SK-N-MC (cell line): ENCODE results near the gene DSCAM.
"Not testable (repeated sequence)": the region's sequence is repeated elsewhere in the genome, so short reads cannot be mapped to it uniquely, and the experiment has no call there.

Source experiments
- DNase-seq: peaks from one replicate; pipeline ENCODE4 v3.0.0-alpha.2; 2011; ENCODE audit warnings: low read depth, low spot score
- H3K27ac ChIP-seq: fragments of 200-600 bp; sonication (generic); 2 replicates; pipeline ENCODE4 v1.5.1; 2016; ENCODE audit warnings: mixed run types
- H3K36me3 ChIP-seq: fragments of 200-600 bp; sonication (generic); 2 replicates; pipeline ENCODE4 v1.6.1; 2017; ENCODE audit warnings: antibody characterized with exemption, low read length, mixed read lengths; ENCODE audit not compliant: insufficient read depth
- H3K4me3 ChIP-seq: fragments of 200-600 bp; sonication (generic); 2 replicates; pipeline ENCODE4 v1.5.1; 2016
- H3K9ac ChIP-seq: fragments of 200-600 bp; sonication (generic); 2 replicates; pipeline ENCODE4 v1.8.0; 2017; ENCODE audit warnings: mixed run types, mixed read lengths; ENCODE audit not compliant: insufficient read length
- H3K9me3 ChIP-seq: fragments of 200-600 bp; sonication (generic); 2 replicates; pipeline ENCODE4 v1.6.1; 2017; ENCODE audit warnings: low read depth, mild to moderate bottlenecking, antibody characterized with exemption, low read length, moderate library complexity, mixed read lengths
- EZH2 ChIP-seq: fragments of 200-600 bp; sonication (generic); IDR thresholded peaks from one replicate; pipeline ENCODE4 v1.6.1; 2017; ENCODE audit warnings: antibody characterized with exemption
- FOXP2 ChIP-seq: optimal IDR thresholded peaks from 2 replicates; pipeline ENCODE3; 2011; ENCODE audit warnings: mild to moderate bottlenecking, moderate library complexity; ENCODE audit not compliant: insufficient read depth; ENCODE audit errors: extremely low read length, control extremely low read depth
- POLR2AphosphoS5 ChIP-seq: IDR thresholded peaks from 2 replicates; pipeline ENCODE4 v1.6.1; 2012; ENCODE audit warnings: mild to moderate bottlenecking, low read depth, low read length, borderline replicate concordance

The DSCAM gene

DNA sequence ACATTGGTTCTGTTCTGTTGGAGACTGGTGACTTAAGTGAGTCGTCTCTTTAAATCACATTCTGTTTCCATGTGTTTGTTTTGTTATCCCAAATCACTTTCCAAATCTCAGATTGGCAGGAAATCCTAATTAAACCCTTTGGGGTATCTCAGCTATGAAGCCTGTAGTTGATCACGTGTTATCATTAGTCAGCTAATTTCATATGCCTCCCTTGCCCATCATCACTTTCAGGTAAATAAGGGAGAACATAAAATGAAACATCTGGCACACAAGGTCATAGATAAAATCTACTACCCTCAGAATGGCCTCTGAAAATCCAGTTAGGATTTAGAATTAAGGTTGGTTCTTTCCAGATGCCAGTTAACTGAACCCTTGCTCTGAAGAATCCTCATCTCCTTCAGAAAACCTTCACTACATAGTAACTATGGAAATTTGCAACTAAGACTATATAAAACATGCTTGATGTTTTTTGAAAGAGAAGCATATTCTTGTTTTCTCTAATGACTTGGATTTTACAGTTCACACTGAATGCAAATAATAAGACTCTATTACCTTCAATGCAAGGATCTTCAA lies 401.5 kb downstream of the DSCAM start:
- H3K36me3 ChIP-seq, result no peaks in the 10 kb centered on the region
- H3K9ac ChIP-seq, result no peak overlapping the region
- TF ChIP-seq POLR2AphosphoS5 (no peak), FOXP2 (no peak), EZH2 (no peak)
- H3K9me3 ChIP-seq, result no peaks in the 10 kb centered on the region
- H3K4me3 ChIP-seq, result no peak overlapping the region
- no peak overlapping the region for H3K27ac ChIP-seq
- no peak for DNase-seq

DNA sequence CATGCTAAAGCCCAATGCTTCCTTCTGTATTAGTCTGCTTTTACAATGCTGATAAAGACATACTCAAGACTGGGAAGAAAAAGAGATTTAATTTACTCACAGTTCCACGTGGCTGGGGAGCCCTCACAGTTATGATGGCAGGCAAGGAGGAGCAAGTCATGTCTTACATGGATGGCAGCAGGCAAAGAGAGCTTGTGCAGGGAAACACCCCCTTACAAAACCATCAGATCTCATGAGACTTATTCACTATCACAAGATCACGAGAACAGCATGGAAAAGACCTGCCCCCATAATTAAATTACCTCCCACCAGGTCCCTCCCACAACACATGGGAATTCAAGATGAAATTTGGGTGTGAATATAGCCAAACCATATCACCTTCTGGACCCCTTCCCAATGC lies 407.4 kb downstream of the DSCAM start:
- not testable (repeated sequence) for H3K4me3 ChIP-seq, DNase-seq, H3K36me3 ChIP-seq, H3K9ac ChIP-seq, H3K27ac ChIP-seq, H3K9me3 ChIP-seq

DNA sequence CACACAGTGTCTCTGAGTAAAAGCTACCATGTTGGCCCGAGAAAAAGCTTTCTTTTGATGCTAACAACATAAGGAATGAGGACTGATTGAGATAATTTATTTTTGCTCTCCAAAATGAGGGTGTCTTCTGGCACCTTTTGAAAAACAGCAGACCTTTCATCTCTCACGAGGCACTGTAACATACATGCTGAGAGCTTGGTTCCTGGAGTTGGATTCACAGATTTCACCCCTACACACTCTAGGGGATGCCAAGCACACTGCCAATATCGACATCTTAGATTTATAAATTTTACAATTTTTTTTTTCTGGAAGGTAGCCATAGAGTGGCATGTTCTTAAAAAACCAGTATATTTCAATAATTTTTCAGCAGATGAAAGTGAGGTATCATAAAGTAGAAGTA lies 408.3 kb downstream of the DSCAM start:
- DNase-seq, result no peak
- Histone ChIP-seq H3K4me3 (no peak overlapping the region), H3K9ac (no peak overlapping the region), H3K27ac (no peak overlapping the region), H3K9me3 (no peaks in the 10 kb centered on the region), H3K36me3 (no peaks in the 10 kb centered on the region)
- TF ChIP-seq EZH2 (no peak), POLR2AphosphoS5 (no peak), FOXP2 (no peak)

DNA sequence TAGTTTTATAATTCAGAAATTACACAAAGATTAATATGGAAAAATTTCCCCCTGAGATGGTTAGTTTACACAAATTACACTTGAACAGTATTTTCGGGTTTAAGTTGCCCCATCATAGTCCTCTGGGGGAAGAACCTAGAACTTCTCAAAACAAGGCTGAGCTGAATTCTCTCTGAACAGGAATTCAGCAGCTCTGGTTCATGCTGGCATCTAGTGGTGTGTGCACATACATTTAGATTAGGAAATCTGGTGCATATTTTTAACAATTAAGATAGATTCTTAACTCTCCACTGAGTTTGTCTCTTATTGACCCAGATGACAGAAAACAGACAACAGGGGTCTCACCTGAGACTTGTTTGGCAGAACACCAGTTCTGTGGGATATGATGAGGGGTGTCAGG lies 410.7 kb downstream of the DSCAM start:
- TF ChIP-seq POLR2AphosphoS5 (no peak), EZH2 (no peak), FOXP2 (no peak)
- no peak overlapping the region for H3K27ac ChIP-seq
- no peak for DNase-seq
- no peak overlapping the region for H3K4me3 ChIP-seq
- H3K9ac ChIP-seq, result no peak overlapping the region
- no peaks in the 10 kb centered on the region for H3K36me3 ChIP-seq
- no peaks in the 10 kb centered on the region for H3K9me3 ChIP-seq

DNA sequence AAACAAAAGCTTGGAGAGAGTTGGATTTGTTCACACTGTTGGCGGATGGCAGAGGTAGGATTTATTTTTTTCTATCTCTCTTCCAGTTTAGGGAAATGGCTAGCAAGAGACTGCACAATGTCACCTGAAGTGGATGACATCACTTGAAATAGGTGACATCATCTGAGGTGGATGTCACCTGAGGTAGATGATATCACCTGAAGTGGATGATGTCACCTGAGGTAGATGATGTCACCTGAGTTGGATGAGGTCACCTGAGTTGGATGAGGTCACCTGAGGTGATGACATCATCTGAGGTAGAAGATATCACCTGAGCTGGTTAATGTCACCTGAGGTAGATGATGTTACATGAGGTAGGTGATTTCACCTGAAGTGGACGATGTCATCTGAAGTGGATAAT lies 413.4 kb downstream of the DSCAM start:
- Histone ChIP-seq H3K4me3 (no peak overlapping the region), H3K36me3 (no peaks in the 10 kb centered on the region), H3K27ac (no peak overlapping the region), H3K9ac (no peak overlapping the region), H3K9me3 (no peaks in the 10 kb centered on the region)
- TF ChIP-seq POLR2AphosphoS5 (no peak), EZH2 (no peak), FOXP2 (no peak)
- DNase-seq, result no peak

DNA sequence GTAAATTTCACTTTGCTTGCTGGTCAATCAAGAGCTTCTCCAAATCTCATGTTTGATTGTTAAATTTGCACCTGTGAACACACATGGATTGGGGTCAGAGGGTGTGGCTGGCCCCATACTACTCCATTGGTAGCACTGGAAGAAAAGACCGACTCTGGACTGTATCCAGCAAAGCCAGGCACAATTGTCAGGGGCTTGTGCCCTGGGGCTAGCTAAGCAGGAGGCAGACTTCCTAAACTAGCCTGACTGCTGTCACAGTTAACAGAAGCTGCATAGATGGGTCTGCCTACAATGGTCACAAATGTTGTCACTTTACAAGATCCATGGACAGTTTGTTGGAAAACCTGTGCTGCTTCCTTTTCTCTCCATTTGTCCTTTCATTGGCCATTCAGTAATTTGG lies 421.0 kb downstream of the DSCAM start:
- H3K27ac ChIP-seq, result no peak overlapping the region
- no peak for DNase-seq
- no peak overlapping the region for H3K9ac ChIP-seq
- no peak for TF ChIP-seq POLR2AphosphoS5
- TF ChIP-seq EZH2, result no peak
- no peak for TF ChIP-seq FOXP2
- H3K4me3 ChIP-seq, result no peak overlapping the region
- H3K9me3 ChIP-seq, result no peaks in the 10 kb centered on the region
- H3K36me3 ChIP-seq, result no peaks in the 10 kb centered on the region

DNA sequence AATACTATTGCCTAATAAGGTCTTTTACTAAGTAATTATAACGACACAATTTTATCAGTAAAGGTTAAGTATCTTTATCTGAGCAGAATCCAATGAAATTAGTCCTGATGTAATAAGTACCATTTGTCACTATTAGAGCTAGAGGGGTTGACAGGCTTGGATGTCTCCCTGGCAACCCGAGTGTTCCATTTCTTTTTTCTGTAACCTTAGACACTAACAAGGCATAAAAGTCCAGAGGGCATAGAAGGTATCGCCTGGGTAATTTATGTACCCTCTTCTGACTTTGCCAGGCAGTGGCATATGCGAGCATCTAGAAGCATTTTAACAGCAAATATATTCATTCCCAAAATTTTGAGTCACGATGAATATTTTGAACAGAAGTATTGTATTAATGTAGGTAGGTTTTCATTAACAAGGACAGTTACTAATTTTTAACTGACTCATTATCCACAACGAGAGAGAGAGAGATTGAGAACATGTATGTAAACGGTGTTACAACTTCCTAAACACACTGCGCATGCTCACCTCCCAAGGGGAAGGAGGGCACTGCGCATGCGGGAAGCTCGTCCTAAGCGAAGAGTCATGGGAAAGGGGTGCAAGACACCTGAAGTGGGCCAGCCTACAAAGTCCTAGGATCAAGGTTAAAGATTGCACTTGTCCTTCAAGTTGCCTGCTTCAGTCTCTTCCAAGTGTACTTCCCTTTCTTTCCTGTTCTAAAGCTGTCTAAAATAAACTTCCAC lies 423.9 kb downstream of the DSCAM start:
- H3K4me3 ChIP-seq, result no peak overlapping the region
- H3K9me3 ChIP-seq, result no peaks in the 10 kb centered on the region
- TF ChIP-seq POLR2AphosphoS5 (no peak), EZH2 (no peak), FOXP2 (no peak)
- H3K9ac ChIP-seq, result no peak overlapping the region
- H3K36me3 ChIP-seq, result no peaks in the 10 kb centered on the region
- no peak for DNase-seq
- no peak overlapping the region for H3K27ac ChIP-seq

DNA sequence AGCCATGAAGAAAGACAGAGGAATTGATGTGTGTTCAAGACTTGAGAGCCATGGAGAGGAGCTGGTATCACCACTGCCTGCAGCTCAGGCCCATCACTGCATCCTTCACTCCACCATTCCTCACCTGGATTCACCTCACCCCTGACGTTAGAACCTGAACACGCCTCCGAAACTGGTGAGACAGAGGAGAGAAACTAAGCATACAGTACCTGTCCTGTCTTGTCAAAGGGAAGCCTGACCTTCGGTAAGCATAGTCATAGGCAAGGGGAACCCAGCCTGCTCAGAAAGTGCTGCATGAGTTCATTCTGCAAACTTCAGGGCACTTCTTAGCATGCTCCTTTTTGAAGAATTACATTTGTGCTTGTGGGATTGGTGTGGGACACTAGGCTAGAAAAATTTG lies 425.8 kb downstream of the DSCAM start:
- TF ChIP-seq FOXP2, result no peak
- no peak for TF ChIP-seq EZH2
- no peak for TF ChIP-seq POLR2AphosphoS5
- no peak overlapping the region for H3K27ac ChIP-seq
- no peaks in the 10 kb centered on the region for H3K36me3 ChIP-seq
- no peaks in the 10 kb centered on the region for H3K9me3 ChIP-seq
- no peak for DNase-seq
- H3K4me3 ChIP-seq, result no peak overlapping the region
- no peak overlapping the region for H3K9ac ChIP-seq

DNA sequence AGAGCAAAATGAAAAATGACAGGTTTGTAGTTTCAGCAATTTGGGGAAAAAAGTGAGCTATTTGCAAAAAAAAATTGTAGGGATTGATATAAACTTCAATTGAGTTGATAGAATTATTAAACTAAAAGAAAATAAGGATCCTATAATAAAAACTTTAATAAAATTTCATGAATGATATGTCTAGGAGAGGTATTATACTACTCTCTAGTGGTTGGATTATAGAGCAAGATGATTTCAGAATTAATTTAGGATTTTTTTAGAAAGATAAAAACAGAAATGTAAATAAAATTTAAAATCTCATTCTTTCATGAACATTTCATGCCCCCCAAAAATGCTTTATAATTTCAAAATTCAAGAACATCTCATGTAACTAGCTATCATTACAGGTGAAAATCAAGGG lies 430.4 kb downstream of the DSCAM start:
- H3K36me3 ChIP-seq, result no peaks in the 10 kb centered on the region
- TF ChIP-seq POLR2AphosphoS5 (no peak), FOXP2 (no peak), EZH2 (no peak)
- no peak overlapping the region for H3K9ac ChIP-seq
- DNase-seq, result no peak
- no peak overlapping the region for H3K4me3 ChIP-seq
- H3K9me3 ChIP-seq, result no peaks in the 10 kb centered on the region
- no peak overlapping the region for H3K27ac ChIP-seq
